Gastrocnemius medialis (tissue), 4 donors: Measurements from ENCODE around the gene SIGLEC7. TPM values are rescaled to one million over a fixed set of nuclear protein-coding genes. Genes with fewer than 3 reads are reported as not detected.

Source experiments
- ATAC-seq, 2 donors: fragments of 150-250 bp; one replicate each; pipeline ENCODE4 v1.9.1; 2016
- DNase-seq, 2 donors: peaks; one replicate each; pipeline ENCODE4 v3.0.0-alpha.2; 2019
- H3K27ac ChIP-seq, 4 donors: fragments of 200-600 bp; sonication (generic); 1 replicate in 1 of 4; 2 replicates in 3 of 4; pipeline ENCODE4 v1.5.1; 2016 to 2018; ENCODE audit warnings: mild to moderate bottlenecking in 2 of 4, moderate library complexity in 1 of 4
- H3K27me3 ChIP-seq, 3 donors: fragments of 200-600 bp; sonication (generic) in 2 of 3; 1 replicate in 1 of 3; 2 replicates in 2 of 3; pipeline versions ENCODE4 v1.5.1 to v1.6.0; 2016 to 2019; ENCODE audit warnings: mild to moderate bottlenecking in 1 of 3, moderate library complexity in 1 of 3
- H3K36me3 ChIP-seq, 2 donors: fragments of 200-600 bp; sonication (generic) in 1 of 2; one replicate each; pipeline ENCODE4 v1.5.1; 2017 to 2018
- H3K4me1 ChIP-seq, 2 donors: fragments of 200-600 bp; sonication (generic) in 1 of 2; one replicate each; pipeline ENCODE4 v1.5.1; 2016 to 2017; ENCODE audit warnings: mild to moderate bottlenecking in 2 of 2
- H3K4me3 ChIP-seq, 4 donors: fragments of 200-600 bp; sonication (generic) in 3 of 4; 1 replicate in 1 of 4; 2 replicates in 3 of 4; pipeline ENCODE4 v1.5.1; 2016 to 2019; ENCODE audit warnings: mild to moderate bottlenecking in 2 of 4
- H3K9me3 ChIP-seq, 3 donors: fragments of 200-600 bp; sonication (generic) in 2 of 3; 1 replicate in 1 of 3; 2 replicates in 2 of 3; pipeline ENCODE4 v1.5.1; 2016 to 2019
- CTCF ChIP-seq, 5 experiments: fragments of 450-650 bp in 3 of 5; fragments of 200-600 bp in 2 of 5; sonication (generic) in 2 of 5; IDR thresholded peaks in 4 of 5; conservative IDR thresholded peaks in 1 of 5; 1 replicate in 4 of 5; 2 replicates in 1 of 5; pipeline ENCODE4 v1.5.1; 2016 to 2019; ENCODE audit warnings: antibody characterized with exemption in 5 of 5, mild to moderate bottlenecking in 3 of 5, moderate library complexity in 3 of 5
- POLR2A ChIP-seq, 2 donors: fragments of 450-650 bp; IDR thresholded peaks; one replicate each; pipeline ENCODE4 v1.6.1; 2017; ENCODE audit warnings: antibody characterized with exemption in 2 of 2, mild to moderate bottlenecking in 2 of 2, moderate library complexity in 2 of 2
- in situ Hi-C, 4 donors: fragments of 200-750 bp; cut with MboI; loops; one replicate each; pipeline versions ENCODE4 v1.15.0 to v1.8.0; 2017; ENCODE audit warnings: low sequenced_read_pairs in 4 of 4
- intact Hi-C: fragments of 100-400 bp; cut with DNase I; formaldehyde crosslinking; loops from one replicate; pipeline ENCODE4 v1.15.1; 2023; ENCODE audit warnings: low total_unique reads
- total RNA-seq, 4 donors: library from RNA; depleted of rRNA; stranded (reverse); fragments of >200 nt; gene quantifications; one replicate each; pipeline versions ENCODE4 v1.1.0 to v1.2.3, GENCODE V29; 2016

Gene SIGLEC7
- total RNA-seq, 4 donors from 2014 or later = 0.13 to 0.97 (median 0.23) TPM; not detected in 1

- TF ChIP-seq CTCF (IDR thresholded peaks at IDR 0.05 in 4 of 5, conservative IDR thresholded peaks at IDR 0.05 in 1 of 5) = no peak
- Histone ChIP-seq H3K9me3 (no peaks in the 10 kb centered on the region), H3K4me1 (peaks cover 8 to 14% of the 10 kb centered on the region in 2 donors), H3K36me3 (peaks cover 0 to 10% of the 10 kb centered on the region in 2 donors), H3K27ac (peak overlapping the region; percentile 68 to 77 (median 74)), H3K27me3 (no peaks in the 10 kb centered on the region), H3K4me3 (peak overlapping the region; percentile 65 to 87 (median 76))
- no peak for ATAC-seq
- intact Hi-C loops (loop anchor here (1.0 to 10.0 kb wide), 4 partner anchors 260 to 487 kb away; partner anchors contain the start of genes CLDND2, ETFB and ZNF175), in situ Hi-C loops (loop anchor here (5.0 to 25.0 kb wide), 3 partner anchors 480 to 497 kb away; no protein-coding TSS in a partner anchor)
- no peak for DNase-seq
Observed at GRCh38 chr19:51107406-51108065, 34.6 kb upstream of the SIGLEC7 start.

GRCh38 chr19:51108066-51108804 lies 33.9 kb upstream of the SIGLEC7 start, which contains the start of gene CTU1:
Gene CTU1 (minus strand): TSS chr19:51108409. CDS start chr19:51104569, 3,840 bp downstream.
- ATAC-seq (peak; percentile 100), DNase-seq (peak; percentile 98 to 99)
- intact Hi-C loops (loop anchor here (1.0 to 10.0 kb wide), 4 partner anchors 259 to 486 kb away; partner anchors contain the start of genes CLDND2, ETFB and ZNF175), in situ Hi-C loops (loop anchor here (5.0 to 25.0 kb wide), 3 partner anchors 479 to 497 kb away; no protein-coding TSS in a partner anchor)
- TF ChIP-seq POLR2A (IDR thresholded peaks at IDR 0.05) (peak; percentile 34 to 63), CTCF (IDR thresholded peaks at IDR 0.05 in 4 of 5, conservative IDR thresholded peaks at IDR 0.05 in 1 of 5) (peak in 2 of 5 experiments; percentile 24 to 26)
- Histone ChIP-seq H3K4me3 (peak within 1 kb of the TSS; percentile 65 to 87 (median 76)), H3K27ac (peak within 1 kb of the TSS; percentile 68 to 77 (median 74)), H3K27me3 (no peaks in the 10 kb centered on the region), H3K36me3 (peaks cover 0 to 5% of the 10 kb centered on the region in 2 donors), H3K4me1 (peaks cover 8 to 14% of the 10 kb centered on the region in 2 donors), H3K9me3 (no peaks in the 10 kb centered on the region)

GRCh38 chr19:51108805-51109146 lies 33.3 kb upstream of the SIGLEC7 start:
- in situ Hi-C loops (loop anchor here (5.0 to 25.0 kb wide), 3 partner anchors 479 to 496 kb away; no protein-coding TSS in a partner anchor), intact Hi-C loops (loop anchor here (1.0 to 10.0 kb wide), 4 partner anchors 259 to 486 kb away; partner anchors contain the start of genes CLDND2, ETFB and ZNF175)
- peak overlapping the region; percentile 65 to 75 (median 70) for H3K27ac ChIP-seq
- H3K27me3 ChIP-seq = no peaks in the 10 kb centered on the region
- TF ChIP-seq POLR2A (IDR thresholded peaks at IDR 0.05) (no peak), CTCF (IDR thresholded peaks at IDR 0.05 in 4 of 5, conservative IDR thresholded peaks at IDR 0.05 in 1 of 5) (no peak)
- H3K36me3 ChIP-seq = peaks cover 0 to 1% of the 10 kb centered on the region in 2 donors
- H3K9me3 ChIP-seq = no peaks in the 10 kb centered on the region
- ATAC-seq = peak; percentile 46 to 50
- peaks cover 8 to 14% of the 10 kb centered on the region in 2 donors for H3K4me1 ChIP-seq
- DNase-seq = no peak
- H3K4me3 ChIP-seq = peak overlapping the region; percentile 62 to 87 (median 70)

GRCh38 chr19:51110666-51110971 lies 31.5 kb upstream of the SIGLEC7 start:
- H3K27me3 ChIP-seq = no peaks in the 10 kb centered on the region
- H3K27ac ChIP-seq = no peak overlapping the region
- ATAC-seq = no peak
- TF ChIP-seq POLR2A (IDR thresholded peaks at IDR 0.05) (no peak), CTCF (IDR thresholded peaks at IDR 0.05 in 4 of 5, conservative IDR thresholded peaks at IDR 0.05 in 1 of 5) (no peak)
- no peak for DNase-seq
- H3K4me3 ChIP-seq = no peak overlapping the region
- in situ Hi-C loops (loop anchor here in 1 of 4 donors (25.0 kb wide), 1 partner anchor 477 kb away; no protein-coding TSS in a partner anchor), intact Hi-C loops (no loop called here)
- no peaks in the 10 kb centered on the region for H3K36me3 ChIP-seq
- H3K4me1 ChIP-seq = peaks cover 8 to 14% of the 10 kb centered on the region in 2 donors
- no peaks in the 10 kb centered on the region for H3K9me3 ChIP-seq
